GM18502 (cell line): Measurements from ENCODE around the gene MRPL42.
"Not testable (repeated sequence)": the region's sequence is repeated elsewhere in the genome, so short reads cannot be mapped to it uniquely, and the experiment has no call there.

ENCODE experiments used
- ATAC-seq: cut with Tn5 transposase; IDR thresholded peaks from one replicate; pipeline ENCODE4 v1.9.1; 2021; ENCODE audit warnings: mild to moderate bottlenecking; ENCODE audit not compliant: unreplicated experiment, poor library complexity

Gene MRPL42

DNA sequence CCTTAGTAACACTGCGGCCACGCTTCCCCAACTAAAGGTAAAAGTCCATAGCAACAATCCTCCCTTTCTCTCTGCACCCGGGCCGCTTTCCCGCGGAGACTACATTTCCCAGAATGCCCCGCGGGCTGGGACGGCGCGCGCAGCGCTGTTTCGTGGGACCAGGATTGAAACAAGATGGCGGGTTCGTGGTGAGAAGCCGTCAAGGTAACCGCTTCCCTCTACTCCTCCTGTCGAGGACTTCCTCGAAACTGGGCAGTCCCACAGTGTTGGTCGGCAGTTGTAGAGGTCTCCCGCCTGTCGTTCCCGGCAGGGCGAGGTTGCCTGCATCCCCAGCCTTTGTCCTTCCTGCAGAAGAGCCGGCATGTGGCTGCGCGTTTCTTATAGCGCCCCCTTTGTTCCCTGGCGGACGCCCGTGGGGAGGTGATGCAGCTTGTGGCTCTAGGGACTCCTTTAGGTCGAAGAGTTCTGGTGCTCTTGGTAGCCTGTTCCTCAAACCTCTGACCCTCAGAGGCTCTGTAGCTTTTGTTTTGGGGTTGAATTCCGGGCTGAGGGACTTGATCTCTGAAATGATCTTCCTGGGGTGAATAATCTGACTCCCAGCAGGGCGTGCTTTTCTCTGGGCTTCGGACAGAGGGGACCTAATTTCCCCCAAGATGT lies at the start of gene MRPL42:
Gene MRPL42 (plus strand): TSS at position 164 of the 657 bp plus-strand sequence. CDS start 1,772 bp downstream, outside the sequence.
- peak; percentile 88 for ATAC-seq

DNA sequence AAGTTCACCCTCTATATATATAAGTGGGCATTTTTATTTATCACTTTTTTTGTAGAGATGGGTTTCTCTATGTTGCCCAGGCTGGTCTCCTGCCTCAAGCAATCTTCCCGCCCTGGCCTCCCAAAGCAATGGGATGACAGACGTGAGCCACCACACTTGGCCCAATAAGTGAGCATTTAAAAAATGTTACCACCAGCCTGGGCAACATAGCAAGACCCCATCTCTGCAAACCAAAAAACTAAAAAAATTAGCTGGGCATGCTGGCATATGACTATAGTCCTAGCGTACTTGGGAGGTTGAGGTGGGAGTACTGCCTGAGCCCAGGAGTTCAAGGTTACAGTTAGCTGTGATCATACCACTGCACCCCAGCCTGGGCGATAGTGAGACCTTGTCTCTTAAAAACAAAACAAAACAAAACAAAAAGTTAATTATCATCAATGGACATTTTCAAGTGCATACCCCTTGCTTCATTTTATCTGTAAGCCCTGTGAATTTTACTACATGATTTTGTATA lies 49.3 kb upstream of the MRPL42 start:
- no peak for ATAC-seq

DNA sequence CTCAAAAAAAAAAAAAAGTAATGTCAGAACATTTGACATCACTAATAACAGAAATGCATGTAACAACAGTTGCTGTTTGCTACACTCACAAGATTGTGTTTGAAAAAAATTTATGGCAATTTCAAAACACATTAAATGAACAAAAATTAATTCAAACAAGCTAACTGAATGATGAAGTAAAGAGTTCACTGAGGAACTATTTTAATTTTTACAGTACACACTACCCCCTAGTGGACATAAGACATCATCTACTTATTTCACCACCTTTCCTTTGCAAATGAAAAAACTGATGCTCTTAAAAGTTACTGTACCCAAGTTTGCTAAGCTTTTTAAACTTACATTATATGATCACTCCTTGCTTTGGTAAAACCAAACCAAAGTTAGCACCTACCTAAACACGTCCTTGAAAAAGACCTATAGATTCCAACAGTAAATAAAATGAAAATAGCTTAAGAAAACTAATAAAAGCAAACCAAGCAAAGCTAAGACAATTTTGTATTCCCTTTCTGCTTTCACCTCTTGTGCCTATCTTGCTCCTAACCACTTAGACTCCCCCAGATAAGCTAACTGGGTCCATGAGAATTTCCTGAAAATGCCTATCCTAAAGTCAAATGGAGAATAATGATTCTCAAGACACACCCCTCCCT lies 47.8 kb upstream of the MRPL42 start:
- ATAC-seq = peak; percentile 52

DNA sequence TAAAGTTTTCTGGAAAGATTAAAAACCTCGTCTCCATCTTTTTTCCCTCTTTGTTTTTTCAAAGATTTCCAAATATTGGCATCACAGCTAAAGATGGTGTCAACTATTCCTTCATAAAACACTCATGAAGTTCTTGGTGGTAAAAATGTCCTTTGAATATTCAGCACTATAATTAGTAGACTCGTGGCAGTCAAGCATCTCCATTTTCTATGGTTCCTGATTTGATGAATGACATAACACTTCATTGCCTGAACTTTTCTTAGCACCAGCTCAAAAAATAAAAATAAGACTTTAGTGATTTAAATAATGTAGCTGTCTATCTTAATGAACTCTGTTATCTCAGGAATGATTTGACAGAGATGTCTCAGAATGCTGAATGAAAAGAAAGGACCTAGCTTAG lies 45.3 kb upstream of the MRPL42 start:
- no peak for ATAC-seq

DNA sequence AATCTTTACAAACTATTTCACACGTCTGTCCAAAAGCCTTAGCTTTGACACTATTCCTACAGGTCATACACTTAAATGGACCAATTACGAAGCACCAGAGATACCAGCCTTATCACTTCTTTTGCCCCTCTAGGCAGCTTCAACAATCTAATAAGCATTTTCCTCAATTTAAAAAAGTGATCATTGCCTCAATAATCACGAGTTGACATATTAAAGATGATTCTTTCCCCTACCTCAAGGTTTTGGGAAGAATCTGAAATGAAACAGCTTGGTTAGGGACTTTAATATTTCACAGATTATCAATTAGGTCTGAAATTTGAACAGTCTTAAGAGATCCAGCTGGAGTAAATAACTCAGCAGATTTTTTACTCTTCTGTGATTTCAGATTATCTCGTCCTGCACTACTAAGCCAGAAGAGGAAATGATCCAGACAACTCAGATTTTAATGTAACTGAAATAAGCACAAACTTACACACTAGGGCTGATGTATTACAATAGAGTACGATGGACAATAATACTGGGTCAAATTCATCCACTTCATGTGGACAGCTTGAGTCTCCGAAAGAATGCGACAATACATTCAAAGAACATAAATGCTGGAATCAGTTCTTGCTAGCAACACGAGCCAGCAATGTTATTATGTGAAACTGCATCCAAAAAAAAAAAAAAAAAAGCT lies 41.4 kb upstream of the MRPL42 start:
- no peak for ATAC-seq

DNA sequence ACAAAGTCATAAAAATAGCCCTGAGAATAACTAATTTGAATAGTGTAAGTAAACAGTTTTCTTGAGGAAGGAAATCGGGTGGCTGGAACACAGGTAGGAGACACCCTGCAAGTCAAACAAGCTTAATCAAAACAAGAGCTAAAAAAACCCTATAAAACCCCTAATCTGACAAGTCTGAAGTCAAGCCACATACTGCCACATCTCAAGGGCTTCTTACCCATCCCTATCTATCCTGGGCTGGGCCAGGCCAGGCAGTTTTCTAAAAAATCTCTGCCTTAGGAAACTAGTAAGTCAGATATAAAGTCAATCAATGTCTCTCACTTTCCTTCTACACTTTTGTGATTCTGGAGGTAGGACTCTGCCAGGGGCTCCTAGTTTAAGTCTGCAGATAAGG lies 40.9 kb upstream of the MRPL42 start:
- no peak for ATAC-seq

DNA sequence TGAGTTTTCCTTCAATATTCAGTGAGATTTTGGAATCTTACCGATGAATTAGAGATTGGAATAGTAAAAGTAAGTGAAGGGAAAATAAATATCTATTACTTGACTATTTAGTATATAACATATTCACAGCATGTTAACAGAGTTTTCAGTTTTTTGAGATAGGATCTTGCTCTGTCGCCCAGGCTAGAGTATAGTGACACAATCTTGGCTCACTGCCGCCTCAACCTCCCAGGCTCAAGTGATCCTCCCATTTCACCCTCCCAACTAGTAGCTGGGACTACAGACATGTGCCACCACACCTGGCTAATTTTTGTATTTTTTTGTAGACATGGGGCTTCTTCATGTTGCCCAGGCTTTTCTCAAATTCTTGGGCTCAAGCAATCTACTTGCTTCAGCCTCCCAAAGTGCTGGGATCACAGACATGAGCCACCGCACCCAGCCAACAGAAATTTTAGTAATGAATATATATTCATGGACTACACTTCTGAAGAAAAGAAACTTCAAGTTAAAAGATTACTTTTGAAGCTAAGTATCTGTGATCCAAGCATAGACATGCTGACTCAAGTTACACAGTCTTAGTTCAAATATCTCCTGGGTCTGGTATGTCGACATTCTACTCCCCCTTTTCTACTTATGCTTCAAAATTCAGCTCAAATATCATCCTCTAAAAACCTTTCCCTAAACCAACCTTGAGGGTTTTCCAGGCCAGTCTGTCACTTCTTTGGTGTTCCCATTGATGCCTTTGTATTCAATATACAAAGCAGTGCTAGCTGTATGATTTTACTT lies 39.3 kb upstream of the MRPL42 start:
- ATAC-seq = no peak

DNA sequence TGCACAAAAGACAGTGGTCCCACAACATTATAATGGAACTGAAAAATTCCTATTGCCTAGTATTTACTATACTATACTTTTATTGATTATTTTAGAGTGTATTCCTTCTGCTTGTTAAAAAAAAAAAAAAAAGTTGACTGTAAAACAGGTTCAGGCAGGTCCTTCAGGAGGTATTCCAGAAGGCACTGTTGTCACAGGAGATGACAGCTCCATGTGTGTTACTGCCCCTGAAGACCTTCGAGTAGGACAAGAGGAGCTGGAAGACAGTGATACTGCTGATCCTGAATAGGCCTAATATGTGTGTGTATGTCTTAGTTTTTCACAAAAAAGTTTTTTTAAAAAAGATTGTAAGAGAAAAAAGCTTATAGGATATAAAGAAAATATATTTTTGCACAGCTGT lies 37.9 kb upstream of the MRPL42 start:
- ATAC-seq = no peak

DNA sequence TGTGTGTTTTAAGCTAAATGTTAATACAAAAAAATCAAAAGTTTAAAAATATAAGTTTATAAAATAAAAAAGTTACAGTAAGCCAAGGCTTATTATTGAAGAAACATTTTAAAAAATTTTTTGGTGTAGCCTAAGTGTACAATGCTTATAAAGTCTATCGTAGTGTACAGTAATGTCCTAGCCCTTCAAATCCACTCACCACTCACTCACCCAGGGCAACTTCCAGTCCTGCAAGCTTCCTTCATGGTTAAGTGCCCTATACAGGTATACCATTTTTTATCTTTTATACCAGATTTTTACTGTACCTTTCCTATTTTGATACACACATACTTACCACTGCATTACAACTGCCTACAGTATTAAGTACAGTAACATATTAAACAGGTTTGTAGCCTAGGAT lies 37.5 kb upstream of the MRPL42 start:
- no peak for ATAC-seq

DNA sequence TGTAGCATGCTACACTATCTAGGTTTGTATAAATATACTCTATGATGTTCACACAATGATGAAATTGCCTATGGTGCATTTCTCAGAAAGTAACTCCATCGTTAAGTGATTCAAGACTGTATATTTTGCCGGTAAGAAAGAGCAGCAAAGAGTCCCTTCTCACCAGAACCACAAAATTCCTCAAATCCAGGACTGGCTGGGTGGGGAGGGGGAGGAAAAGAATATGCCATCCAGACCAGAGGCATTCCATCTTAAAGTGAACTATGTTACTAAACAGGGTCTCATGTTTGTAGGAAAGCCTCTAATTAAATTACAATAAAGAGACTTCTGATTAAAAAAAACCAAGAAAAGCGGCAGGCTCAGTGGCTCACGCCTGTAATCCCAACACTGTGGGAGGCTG lies 37.0 kb upstream of the MRPL42 start:
- ATAC-seq = no peak

DNA sequence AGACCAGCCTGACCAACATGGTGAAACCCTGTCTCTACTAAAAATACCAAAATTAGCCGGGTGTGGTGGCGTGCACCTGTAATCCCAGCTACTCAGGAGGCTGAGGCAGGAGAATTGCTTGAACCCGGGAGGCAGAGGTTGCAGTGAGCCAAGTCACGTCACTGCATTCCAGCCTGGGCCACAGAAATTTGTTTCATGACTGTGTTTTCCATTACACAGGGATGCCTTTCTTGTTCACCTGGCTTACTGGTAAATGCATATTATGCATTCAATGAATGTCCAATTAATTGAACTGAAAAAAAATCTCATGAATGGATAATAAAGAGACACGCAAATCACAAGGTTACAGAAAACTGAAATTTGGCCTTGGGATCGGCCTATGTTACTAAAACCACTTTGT lies 35.3 kb upstream of the MRPL42 start:
- ATAC-seq = not testable (repeated sequence)

DNA sequence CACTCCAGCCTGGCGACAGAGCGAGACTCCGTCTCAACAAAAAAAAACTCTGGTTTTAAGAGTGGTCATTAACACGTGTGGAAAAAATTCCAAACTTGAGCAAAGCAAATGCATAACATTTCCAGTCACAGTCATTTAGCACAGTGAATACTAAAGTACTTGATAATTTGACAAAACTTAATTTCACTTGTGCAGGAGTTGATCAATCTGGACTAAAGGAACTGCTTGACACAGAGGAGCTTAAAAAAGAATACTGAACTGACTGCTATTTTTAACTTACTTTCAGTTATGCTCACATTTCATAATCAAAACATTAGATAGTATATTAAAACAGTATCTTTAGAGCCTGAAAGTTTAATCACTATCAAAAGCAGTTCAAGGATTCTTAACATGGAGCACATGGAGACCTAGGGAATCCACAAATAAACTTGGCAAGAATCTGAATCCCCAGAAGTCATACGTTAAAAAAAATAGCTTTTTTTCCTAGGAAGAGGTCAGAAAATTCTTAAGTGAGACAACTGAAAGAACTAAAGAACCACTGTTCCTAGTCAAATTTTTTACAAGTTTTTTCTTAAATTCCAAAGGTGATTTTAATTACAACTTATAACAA lies 33.0 kb upstream of the MRPL42 start:
- no peak for ATAC-seq

DNA sequence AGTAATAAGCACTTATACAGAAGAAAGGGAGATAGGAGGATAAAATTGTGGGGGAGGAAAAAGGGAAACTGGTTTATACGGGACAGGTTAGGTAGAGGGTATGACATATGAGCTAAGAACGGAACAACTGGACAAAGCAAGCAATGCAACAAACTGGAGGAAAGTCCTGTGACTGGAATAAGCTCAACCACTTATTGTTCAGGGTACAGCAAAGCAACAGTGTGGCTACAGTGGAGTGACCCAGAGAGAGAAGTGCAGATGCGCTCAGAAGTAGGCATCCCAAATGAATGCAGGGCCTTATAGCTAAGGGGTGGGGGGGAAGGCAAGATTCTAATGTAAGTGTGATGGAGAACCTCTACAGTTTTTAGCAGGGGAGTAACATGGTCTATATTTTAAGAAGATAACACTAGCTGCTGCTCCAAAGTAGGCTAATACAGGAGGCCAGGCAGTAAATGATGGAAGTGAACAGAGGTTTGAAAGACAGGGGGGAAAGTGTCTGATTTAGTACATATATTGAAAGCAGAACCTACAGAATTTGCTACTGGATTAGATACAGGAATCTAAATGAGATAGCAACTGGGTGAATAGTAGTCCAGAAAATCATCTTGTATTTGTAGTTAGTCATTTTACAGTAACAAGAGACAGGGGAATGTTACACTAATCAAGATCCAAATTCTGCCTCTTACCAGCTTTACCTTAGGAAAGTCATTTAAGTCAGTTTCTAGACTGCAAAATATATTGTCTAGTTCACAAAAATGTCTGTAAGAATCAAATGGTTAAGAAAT lies 28.9 kb upstream of the MRPL42 start:
- no peak for ATAC-seq

DNA sequence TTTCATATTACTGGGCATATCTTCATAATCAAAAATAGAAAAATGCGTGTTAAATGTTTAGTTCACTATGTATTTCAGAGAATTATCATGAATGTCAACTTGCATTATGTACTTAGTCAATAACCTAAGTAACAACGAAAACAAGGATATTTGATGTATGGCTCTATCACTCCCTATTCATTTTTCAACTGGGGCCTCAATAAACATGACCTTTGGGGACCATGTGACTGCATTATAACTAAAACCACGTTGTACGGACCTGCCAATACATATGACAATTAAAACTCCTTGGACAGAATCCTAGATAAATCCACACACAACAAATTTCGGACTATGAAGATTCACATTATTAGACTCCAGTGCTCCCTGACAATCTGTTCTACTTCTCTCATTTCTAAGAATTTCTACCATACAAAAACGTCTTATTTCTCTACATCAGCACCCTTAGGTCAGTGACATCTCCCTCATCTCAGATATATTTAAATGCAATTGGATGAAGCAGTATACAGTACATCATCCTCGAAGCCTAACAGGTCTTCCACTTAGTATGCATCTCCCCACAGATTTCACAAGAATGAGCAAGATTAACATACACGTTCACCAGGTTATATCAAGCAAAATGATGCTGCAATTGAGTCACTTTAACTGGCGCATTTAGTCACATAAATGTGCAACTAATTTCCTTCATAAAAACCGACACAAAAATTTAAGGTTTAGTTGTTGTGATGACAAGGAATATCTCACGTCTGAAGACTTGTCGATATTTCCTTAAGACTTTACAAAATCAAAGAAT lies 27.1 kb upstream of the MRPL42 start:
- ATAC-seq = no peak

DNA sequence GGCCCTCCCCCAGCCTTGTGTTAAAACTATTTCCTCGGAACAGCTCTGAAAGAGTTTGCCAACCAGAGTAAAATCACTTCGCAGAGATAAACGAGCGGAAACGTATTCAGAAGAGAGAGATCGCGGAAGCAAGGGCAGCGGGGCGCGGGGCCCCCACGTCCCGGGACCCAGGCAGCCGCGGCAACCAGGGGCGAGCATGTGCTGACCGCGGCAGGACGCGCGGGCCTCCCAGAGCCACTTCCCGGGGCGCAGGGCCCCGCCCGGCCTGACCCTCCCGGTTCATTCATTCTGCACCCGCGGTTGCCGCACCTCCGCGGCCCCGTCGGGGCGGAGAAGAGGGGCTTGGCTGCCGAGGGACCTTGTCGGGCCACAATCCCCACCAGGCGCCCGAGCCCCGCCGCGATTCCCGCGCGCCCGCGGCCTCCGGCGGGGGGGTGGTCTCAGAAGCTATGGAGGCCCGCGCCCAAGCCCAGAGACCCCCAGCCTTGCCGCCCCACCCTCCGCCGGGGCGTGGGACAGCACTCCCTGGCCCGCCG lies 26.2 kb upstream of the MRPL42 start:
- ATAC-seq = peak; percentile 6

DNA sequence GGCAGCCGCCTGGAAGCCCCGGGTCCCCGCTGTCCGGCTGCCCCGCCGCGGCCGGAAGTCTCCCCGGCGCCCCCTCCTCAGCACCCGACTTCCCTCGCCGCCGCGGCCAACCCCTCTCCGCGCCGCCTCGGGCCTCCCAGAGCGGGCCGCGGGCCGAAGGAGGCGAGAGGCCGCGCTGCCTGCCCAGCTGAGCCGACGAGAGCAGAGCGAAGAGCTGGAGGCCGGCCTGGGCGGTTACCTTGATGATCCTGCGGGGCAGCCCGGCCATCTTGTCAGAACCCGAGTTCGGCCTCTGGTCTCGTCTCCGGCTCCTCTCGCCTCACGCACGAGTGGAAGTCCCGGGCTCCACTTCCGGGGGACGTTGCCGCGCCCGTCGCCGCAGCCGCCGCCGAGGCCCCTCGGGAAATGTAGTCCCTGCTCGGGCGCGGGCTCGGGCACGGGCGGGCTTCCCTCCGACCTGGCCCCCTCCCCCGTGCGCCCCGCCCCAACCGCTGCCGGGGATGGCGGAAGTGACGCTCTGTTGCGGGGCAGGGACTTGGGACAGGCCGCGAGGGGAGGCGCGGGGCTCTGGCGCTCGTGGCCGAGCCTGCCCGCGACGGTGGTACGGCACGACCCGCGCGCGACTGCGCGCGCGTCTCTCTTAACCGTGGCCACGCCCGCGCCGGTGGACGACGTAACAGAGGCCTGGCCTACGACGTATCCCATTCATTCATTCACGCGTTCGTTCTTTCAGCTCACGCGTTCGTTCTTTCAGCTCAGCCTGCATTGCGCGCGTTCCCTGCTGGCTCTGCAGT lies 25.5 kb upstream of the MRPL42 start, which contains the start of gene UBE2N:
Gene UBE2N (minus strand): TSS at position 331 of the 794 bp plus-strand sequence. CDS start 63 bp downstream, at position 268.
- ATAC-seq = peak; percentile 80
